GM12878 (cell line): ENCODE measurements around the gene PIP5KL1. TPM values are rescaled to one million over a fixed set of nuclear protein-coding genes. Genes with fewer than 3 reads are reported as not detected.
A peak's percentile ranks its signal among the peaks of the same experiment; 100 is the strongest.

ENCODE experiments used
- ATAC-seq: fragments of 200-7000 bp; cut with Tn5 transposase; 3 replicates; pipeline ENCODE4 v1.9.1; 2020; ENCODE audit warnings: mild to moderate bottlenecking, moderate library complexity
- BruUV-seq: library from RNA; stranded (reverse); fragments of 400-500 nt; replicated peaks from 2 replicates; lab custom pipeline; 2021; lab: Mats Ljungman, UMichigan
- CTCF ChIA-PET: fragments of 300-600 bp; sonication (Branson Sonifier 250); formaldehyde crosslinking; extraction: SDS; loops from one replicate; lab custom pipeline; 2021; ENCODE audit warnings: inconsistent platforms; lab: Yijun Ruan, JAX
- POLR2A ChIA-PET: fragments of 350-600 bp; formaldehyde crosslinking; extraction: SDS; loops from one replicate; lab custom pipeline; 2021; ENCODE audit warnings: inconsistent platforms; lab: Charles Lee
- RAD21 ChIA-PET: fragments of 300-600 bp; sonication (Branson Sonifier 250); formaldehyde crosslinking; loops from one replicate; lab custom pipeline; 2023; ENCODE audit warnings: antibody characterized with exemption; ENCODE audit not compliant: unreplicated experiment; lab: Charles Lee
- SMC1A ChIA-PET: fragments of 300-600 bp; sonication (Branson Sonifier 250); formaldehyde crosslinking; loops from one replicate; lab custom pipeline; 2023; ENCODE audit not compliant: unreplicated experiment, uncharacterized antibody; lab: Charles Lee
- DNase-seq: peaks from one replicate; pipeline ENCODE4 v3.0.0-alpha.2; 2011; ENCODE audit warnings: low read depth, low spot score
- FAIRE-seq: peaks from 3 replicates; lab custom pipeline; 2011; peaks lifted over from hg19 to GRCh38; lab: Jason Lieb, UNC
- H2AFZ ChIP-seq: 2 replicates; pipeline ENCODE4 v1.6.0; 2011; ENCODE audit warnings: low read depth, low read length, control low read depth; ENCODE audit not compliant: control insufficient read depth
- H3K27ac ChIP-seq: 2 replicates; pipeline ENCODE4 v1.5.1; 2011; ENCODE audit warnings: control low read depth; ENCODE audit not compliant: control insufficient read depth, insufficient read depth
- H3K27me3 ChIP-seq, 2 experiments: replicated peaks in 1 of 2; 2 replicates each; pipeline versions ENCODE4 v1.6.0 to v1.6.1; 2011; ENCODE audit warnings: low read length in 1 of 2; ENCODE audit not compliant: control insufficient read depth in 2 of 2, insufficient read depth in 2 of 2
- H3K36me3 ChIP-seq, 2 experiments: 2 replicates each; pipeline ENCODE4 v1.5.1; 2011; ENCODE audit warnings: low read length in 1 of 2; ENCODE audit not compliant: control insufficient read depth in 2 of 2, insufficient read depth in 2 of 2
- H3K4me1 ChIP-seq: 2 replicates; pipeline ENCODE4 v1.6.1; 2011; ENCODE audit warnings: mild to moderate bottlenecking, low read length, moderate library complexity, mixed read lengths; ENCODE audit not compliant: control insufficient read depth, insufficient read depth
- H3K4me2 ChIP-seq: 2 replicates; pipeline ENCODE4 v1.6.0; 2011; ENCODE audit warnings: control low read depth; ENCODE audit not compliant: control insufficient read depth, insufficient read depth
- H3K4me3 ChIP-seq: fragments of 200-600 bp; sonication (generic); 2 replicates; pipeline ENCODE4 v1.5.1; 2016
- H3K79me2 ChIP-seq: 2 replicates; pipeline ENCODE4 v1.6.0; 2011; ENCODE audit warnings: low read length; ENCODE audit not compliant: control insufficient read depth, insufficient read depth
- H3K9ac ChIP-seq: 2 replicates; pipeline ENCODE4 v1.8.0; 2011; ENCODE audit warnings: low read length, control low read depth, mixed read lengths; ENCODE audit not compliant: control insufficient read depth, insufficient read depth
- H3K9me3 ChIP-seq: replicated peaks from 3 replicates; pipeline ENCODE4 v1.5.1; 2011; ENCODE audit warnings: mild to moderate bottlenecking, low read length; ENCODE audit not compliant: control insufficient read depth, insufficient read depth
- H4K20me1 ChIP-seq: 2 replicates; pipeline ENCODE4 v1.6.0; 2011; ENCODE audit not compliant: control insufficient read depth, insufficient read depth
- CBX5 ChIP-seq: sonication (generic); IDR thresholded peaks from 2 replicates; pipeline ENCODE4 v1.6.1; 2016; ENCODE audit warnings: low read depth, moderate library complexity, mild to moderate bottlenecking, inconsistent platforms
- CEBPB ChIP-seq, 2 experiments: fragments of 150-350 bp in 1 of 2; IDR thresholded peaks; 2 replicates each; pipeline ENCODE4 v1.6.1; 2012 to 2014; ENCODE audit warnings: low read depth in 2 of 2, low read length in 2 of 2, borderline replicate concordance in 1 of 2, inconsistent platforms in 1 of 2
- CHD1 ChIP-seq: IDR thresholded peaks from 2 replicates; pipeline ENCODE4 v1.6.1; 2012; ENCODE audit warnings: low read depth, low read length, improper control_type of control experiment
- DPF2 ChIP-seq: fragments of 450-650 bp; IDR thresholded peaks from 2 replicates; pipeline ENCODE4 v1.6.1; 2017; ENCODE audit warnings: mild to moderate bottlenecking
- GABPA ChIP-seq: IDR thresholded peaks from 2 replicates; pipeline ENCODE4 v1.6.1; 2014; ENCODE audit warnings: antibody characterized with exemption, low read depth, mild to moderate bottlenecking, inconsistent platforms
- GATAD2B ChIP-seq: fragments of 450-650 bp; conservative IDR thresholded peaks from 2 replicates; pipeline ENCODE4 v1.6.1; 2017; ENCODE audit warnings: low read depth, mild to moderate bottlenecking, moderate library complexity
- HCFC1 ChIP-seq: fragments of 150-350 bp; IDR thresholded peaks from 2 replicates; pipeline ENCODE4 v1.6.1; 2014; ENCODE audit warnings: low read length
- HDGF ChIP-seq: fragments of 450-650 bp; IDR thresholded peaks from 2 replicates; pipeline ENCODE4 v1.6.1; 2016; ENCODE audit warnings: antibody characterized with exemption
- KDM1A ChIP-seq: fragments of 200-600 bp; sonication (generic); IDR thresholded peaks from 2 replicates; pipeline ENCODE4 v1.6.1; 2016; ENCODE audit warnings: borderline replicate concordance
- LARP7 ChIP-seq: fragments of 450-650 bp; IDR thresholded peaks from 2 replicates; pipeline ENCODE4 v1.6.1; 2017; ENCODE audit warnings: mild to moderate bottlenecking
- MEF2A ChIP-seq: IDR thresholded peaks from 2 replicates; pipeline ENCODE4 v1.6.1; 2011; ENCODE audit warnings: low read depth, mild to moderate bottlenecking, low read length, moderate library complexity; ENCODE audit not compliant: insufficient read depth
- MXI1 ChIP-seq: fragments of 150-350 bp; IDR thresholded peaks from 2 replicates; pipeline ENCODE4 v1.6.1; 2011; ENCODE audit warnings: low read depth, mild to moderate bottlenecking, inconsistent platforms, low read length, improper control_type of control experiment
- NBN ChIP-seq: fragments of 450-650 bp; IDR thresholded peaks from 2 replicates; pipeline ENCODE4 v1.6.1; 2016
- PAX5 ChIP-seq: IDR thresholded peaks from 2 replicates; pipeline ENCODE4 v1.6.1; 2011; ENCODE audit warnings: low read depth, low read length, borderline replicate concordance
- PAX8 ChIP-seq: fragments of 450-650 bp; IDR thresholded peaks from 2 replicates; pipeline ENCODE4 v1.6.1; 2017; ENCODE audit warnings: mild to moderate bottlenecking, moderate library complexity
- POLR2AphosphoS2 ChIP-seq: IDR thresholded peaks from 2 replicates; pipeline ENCODE4 v1.6.1; 2011; ENCODE audit warnings: low read depth, mild to moderate bottlenecking, low read length, improper control_type of control experiment, moderate library complexity
- RAD21 ChIP-seq: IDR thresholded peaks from 2 replicates; pipeline ENCODE4 v1.6.1; 2011; ENCODE audit warnings: mild to moderate bottlenecking, low read depth, low read length, moderate library complexity; ENCODE audit not compliant: insufficient read depth
- RB1 ChIP-seq: fragments of 450-650 bp; formaldehyde crosslinking; IDR thresholded peaks from 2 replicates; pipeline ENCODE4 v1.6.1; 2017; ENCODE audit warnings: mild to moderate bottlenecking, borderline replicate concordance
- SMARCA5 ChIP-seq: fragments of 450-650 bp; IDR thresholded peaks from 2 replicates; pipeline ENCODE4 v1.6.1; 2017; ENCODE audit warnings: mild to moderate bottlenecking
- SRF ChIP-seq, 2 experiments: IDR thresholded peaks; 2 replicates each; pipeline ENCODE4 v1.6.1; 2011; ENCODE audit warnings: low read depth in 2 of 2, low read length in 2 of 2, mild to moderate bottlenecking in 1 of 2, moderate library complexity in 1 of 2
- SUZ12 ChIP-seq: fragments of 200-600 bp; sonication (generic); IDR thresholded peaks from one replicate; pipeline ENCODE4 v1.6.1; 2018; ENCODE audit warnings: antibody characterized with exemption, mild to moderate bottlenecking; ENCODE audit not compliant: unreplicated experiment
- TCF12 ChIP-seq: IDR thresholded peaks from 2 replicates; pipeline ENCODE4 v1.6.1; 2011; ENCODE audit warnings: low read depth, mild to moderate bottlenecking, low read length
- TCF3 ChIP-seq: IDR thresholded peaks from 2 replicates; pipeline ENCODE4 v1.6.1; 2012; ENCODE audit warnings: low read depth, mild to moderate bottlenecking, low read length, borderline replicate concordance; ENCODE audit not compliant: insufficient read depth
- WGBS: methylation state at CpG from one replicate; pipeline ENCODE4 v1.1.6; 2016; ENCODE audit warnings: low lambda C conversion rate; ENCODE audit not compliant: insufficient replicate concordance, insufficient coverage; ENCODE audit errors: missing lambda C conversion rate; 5-methylcytosine and 5-hydroxymethylcytosine counted together
- in situ Hi-C: fragments of 300-500 bp; cut with MboI; formaldehyde crosslinking; loops from 9 replicates; pipeline ENCODE4 v1.14.3; 2018; ENCODE audit warnings: mixed read lengths
- intact Hi-C: fragments of 100-400 bp; cut with micrococcal nuclease; formaldehyde crosslinking; loops from one replicate; pipeline ENCODE4 v1.14.2; 2022; ENCODE audit not compliant: unreplicated experiment
- polyA plus RNA-seq, 11 experiments: library from polyadenylated mRNA; depleted of rRNA in 4 of 11; unstranded in 6 of 11; stranded (reverse) in 5 of 11; fragments of >200 nt; fragmentation: Nextera tagmentation in 4 of 11; fragmentation: Illumina TruSeq in 1 of 11; extraction: Ambion mirVana in 4 of 11; extraction: Trizol in 1 of 11; gene quantifications; 1 replicate in 1 of 11; 2 replicates in 10 of 11; pipeline versions ENCODE4 v1.2.1 to v1.2.3, GENCODE V29; 2011 to 2016; ENCODE audit warnings: inconsistent platforms in 2 of 11, missing spikeins in 2 of 11, low read depth in 1 of 11
- total RNA-seq, 4 experiments: library from RNA; depleted of rRNA in 3 of 4; stranded (reverse); fragments of >200 nt in 3 of 4; fragmentation: Illumina TruSeq in 1 of 4; extraction: Trizol in 1 of 4; gene quantifications; 2 replicates each; pipeline versions ENCODE4 v1.2.1 to v1.2.3, GENCODE V29; 2013 to 2021
- TF ChIP-seq, protein P1 (sequence below): fragments of 450-650 bp; IDR thresholded peaks from 2 replicates; pipeline ENCODE4 v1.6.1; 2014; ENCODE audit warnings: mild to moderate bottlenecking

The PIP5KL1 gene
- total and polyA plus RNA-seq, 10 of the 15 experiments (the other 5 are each of a cell fraction or from before 2014, with no cell fraction given), result 0.04 to 0.67 (median 0.43) TPM; not detected in 2

DNA sequence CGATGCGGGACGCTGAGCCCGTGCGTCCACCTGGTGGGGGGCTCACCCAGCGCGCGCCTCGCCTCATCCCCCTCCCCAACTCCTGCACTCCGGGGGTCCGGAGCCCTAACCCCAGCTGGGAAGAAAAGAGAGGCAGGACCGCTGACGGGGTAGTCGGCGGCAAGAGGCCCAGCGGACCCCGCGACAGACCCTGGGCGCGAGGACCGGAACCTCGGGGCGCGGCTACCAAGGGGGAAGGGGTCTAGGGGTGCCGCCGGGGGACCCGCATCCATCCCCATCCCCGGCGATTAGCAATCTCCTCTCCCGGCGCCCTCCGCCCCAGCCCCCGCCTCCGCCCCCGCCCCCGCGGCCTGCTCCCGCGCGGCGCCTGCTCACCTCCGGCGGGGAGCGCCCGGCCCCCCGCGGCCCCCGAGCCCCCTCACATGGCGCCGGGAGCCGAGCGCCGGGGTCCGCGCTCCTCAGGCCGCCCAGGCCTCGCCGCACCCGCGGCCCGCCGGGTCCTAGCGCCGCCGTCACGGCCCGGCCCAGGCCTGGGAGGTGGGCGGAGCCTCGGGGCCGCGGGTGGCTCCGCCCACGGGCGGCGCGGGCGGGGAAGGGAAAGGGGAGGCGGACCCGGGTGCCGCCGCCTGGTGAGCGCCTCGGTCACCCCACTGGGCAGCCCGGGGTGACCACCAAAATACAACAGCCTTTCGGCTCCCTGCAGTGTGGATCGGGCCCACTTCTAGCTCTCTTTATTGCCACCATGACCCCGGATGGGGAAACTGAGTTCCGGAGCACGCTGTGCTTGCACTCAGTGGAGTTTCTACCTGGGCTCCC lies 31.2 kb downstream of the PIP5KL1 start, which contains the start of gene ST6GALNAC6:
ST6GALNAC6 (minus strand) TSS at position 476 of the 816 bp plus-strand sequence. CDS start 1,622 bp downstream, outside the sequence.
- POLR2A ChIA-PET, result interaction anchor here (0.9 to 11.0 kb wide), 6 partner anchors 10 to 229 kb away, joined by 3 to 166 read pairs (median 3); partner anchors contain the start of genes CDK9, SH2D3C and ST6GALNAC4
- RAD21 ChIA-PET, result interaction anchor here (1.3 to 10.1 kb wide), 2 partner anchors 14 to 17 kb away, joined by 3 to 92 read pairs; partner anchors contain the start of gene ST6GALNAC4
- H3K9me3 ChIP-seq, result peaks cover 2% of the 10 kb centered on the region; the same call in 2 of the 3 replicates
- H3K27me3 ChIP-seq, result no peaks in the 10 kb centered on the region
- peak within 1 kb of the TSS; percentile 88 for H3K9ac ChIP-seq
- H3K27ac ChIP-seq, result peak within 1 kb of the TSS; percentile 65; the same call in 1 of the 2 replicates
- no TSS peak for BruUV-seq
- H3K79me2 ChIP-seq, result peaks cover 5% of the 10 kb centered on the region
- peaks cover 49% of the 10 kb centered on the region for H3K4me1 ChIP-seq
- peak; percentile 76 for ATAC-seq
- no peak for FAIRE-seq
- H2AFZ ChIP-seq, result peak within 1 kb of the TSS; percentile 81
- whole genome bisulfite sequencing, result 2% methylated on average over 42 of the region's 89 CpGs
- DNase-seq, result no peak
- in situ Hi-C loops, result no loop called here
- intact Hi-C loops, result no loop called here
- H3K36me3 ChIP-seq, result peaks cover under 1 to 5% of the 10 kb centered on the region in 2 experiments; a peak in 3 of 4 replicates
- CTCF ChIA-PET, result interaction anchor here (0.6 to 4.5 kb wide), 6 partner anchors 11 to 742 kb away, joined by 3 to 24 read pairs (median 4); no protein-coding TSS in a partner anchor
- SMC1A ChIA-PET, result interaction anchor here (1.0 to 4.8 kb wide), 4 partner anchors 10 to 207 kb away, joined by 3 to 36 read pairs (median 5); partner anchors contain the start of gene ST6GALNAC4
- H3K4me3 ChIP-seq, result peak within 1 kb of the TSS; percentile 91
- no peaks in the 10 kb centered on the region for H4K20me1 ChIP-seq
- H3K4me2 ChIP-seq, result peak within 1 kb of the TSS; percentile 92
- TF ChIP-seq TCF12 (peak; percentile 48; the same call in 1 of the 2 replicates), CBX5 (no peak), SUZ12 (no peak), HCFC1 (0 out of 2 replicates have a peak, but pooled peaks have one; percentile 37), MEF2A (0 out of 2 replicates have a peak, but pooled peaks have one; percentile 29), NBN (no peak), CEBPB (IDR thresholded peaks at IDR 0.05; ENCODE audit: borderline replicate concordance in 1 of 2, low read depth in 2 of 2, low read length in 2 of 2) (no peak), PAX8 (no peak), RAD21 (peak; percentile 17; the same call in 1 of the 2 replicates), KDM1A (no peak), RB1 (0 out of 2 replicates have a peak, but pooled peaks have one; percentile 65), DPF2 (0 out of 2 replicates have a peak, but pooled peaks have one; percentile 42), LARP7 (0 out of 2 replicates have a peak, but pooled peaks have one; percentile 16), GABPA (0 out of 2 replicates have a peak, but pooled peaks have one; percentile 58), SMARCA5 (peak; percentile 73; the same call in 1 of the 2 replicates), CHD1 (no peak), HDGF (0 out of 2 replicates have a peak, but pooled peaks have one; percentile 7), MXI1 (0 out of 2 replicates have a peak, but pooled peaks have one; percentile 15), POLR2AphosphoS2 (peak; percentile 56; the same call in 1 of the 2 replicates), GATAD2B (no peak; the same call in none of the 2 replicates), TCF3 (0 out of 2 replicates have a peak, but pooled peaks have one; percentile 28), PAX5 (peak; percentile 49; the same call in 1 of the 2 replicates), SRF (IDR thresholded peaks at IDR 0.05; ENCODE audit: low read depth in 2 of 2, low read length in 2 of 2) (0 out of 4 replicates have a peak, but pooled peaks of 1 of the 2 experiments have one; percentile 36)
- TF ChIP-seq, protein P1, sequence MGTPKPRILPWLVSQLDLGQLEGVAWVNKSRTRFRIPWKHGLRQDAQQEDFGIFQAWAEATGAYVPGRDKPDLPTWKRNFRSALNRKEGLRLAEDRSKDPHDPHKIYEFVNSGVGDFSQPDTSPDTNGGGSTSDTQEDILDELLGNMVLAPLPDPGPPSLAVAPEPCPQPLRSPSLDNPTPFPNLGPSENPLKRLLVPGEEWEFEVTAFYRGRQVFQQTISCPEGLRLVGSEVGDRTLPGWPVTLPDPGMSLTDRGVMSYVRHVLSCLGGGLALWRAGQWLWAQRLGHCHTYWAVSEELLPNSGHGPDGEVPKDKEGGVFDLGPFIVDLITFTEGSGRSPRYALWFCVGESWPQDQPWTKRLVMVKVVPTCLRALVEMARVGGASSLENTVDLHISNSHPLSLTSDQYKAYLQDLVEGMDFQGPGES, result no peak
